ENCODE results near the gene DDX43.
A peak's percentile ranks its signal among the peaks of the same experiment; 100 is the strongest.

DNA sequence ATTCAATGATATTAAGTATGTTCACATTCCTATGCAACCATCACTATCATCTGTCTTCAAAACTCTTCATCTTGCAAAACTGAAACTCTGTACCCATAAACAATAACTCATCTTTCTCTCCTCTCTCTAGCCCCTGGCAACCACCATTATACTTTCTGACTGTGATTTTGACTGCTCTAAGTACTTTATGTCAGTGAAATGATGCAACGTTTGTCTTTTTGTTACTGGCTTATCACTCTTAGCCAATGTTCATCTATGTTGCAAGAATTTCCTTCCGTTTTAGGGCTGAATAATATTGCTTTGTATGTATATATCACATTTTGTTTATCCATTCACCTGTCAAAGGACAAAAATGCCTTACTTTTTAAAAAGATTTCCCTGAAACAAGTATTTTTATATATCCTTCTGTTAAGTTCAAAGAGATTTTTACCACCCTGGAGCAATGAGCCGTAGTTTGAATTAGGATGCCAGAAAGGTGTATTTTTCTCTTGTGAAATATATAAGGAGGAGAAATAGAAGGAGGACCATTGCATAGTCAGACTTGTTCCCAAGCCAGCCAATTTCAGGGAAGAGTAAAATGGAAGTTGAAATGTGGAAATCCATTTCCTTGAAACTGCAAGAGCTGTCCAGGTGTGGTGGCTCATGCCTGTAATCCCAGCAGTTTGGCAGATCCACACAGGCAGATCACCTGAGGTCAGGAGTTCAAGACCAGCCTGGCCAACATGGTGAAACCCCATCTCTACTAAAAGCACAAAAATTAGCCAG lies 61.4 kb downstream of the DDX43 start:
- TF ChIP-seq, protein P1, sequence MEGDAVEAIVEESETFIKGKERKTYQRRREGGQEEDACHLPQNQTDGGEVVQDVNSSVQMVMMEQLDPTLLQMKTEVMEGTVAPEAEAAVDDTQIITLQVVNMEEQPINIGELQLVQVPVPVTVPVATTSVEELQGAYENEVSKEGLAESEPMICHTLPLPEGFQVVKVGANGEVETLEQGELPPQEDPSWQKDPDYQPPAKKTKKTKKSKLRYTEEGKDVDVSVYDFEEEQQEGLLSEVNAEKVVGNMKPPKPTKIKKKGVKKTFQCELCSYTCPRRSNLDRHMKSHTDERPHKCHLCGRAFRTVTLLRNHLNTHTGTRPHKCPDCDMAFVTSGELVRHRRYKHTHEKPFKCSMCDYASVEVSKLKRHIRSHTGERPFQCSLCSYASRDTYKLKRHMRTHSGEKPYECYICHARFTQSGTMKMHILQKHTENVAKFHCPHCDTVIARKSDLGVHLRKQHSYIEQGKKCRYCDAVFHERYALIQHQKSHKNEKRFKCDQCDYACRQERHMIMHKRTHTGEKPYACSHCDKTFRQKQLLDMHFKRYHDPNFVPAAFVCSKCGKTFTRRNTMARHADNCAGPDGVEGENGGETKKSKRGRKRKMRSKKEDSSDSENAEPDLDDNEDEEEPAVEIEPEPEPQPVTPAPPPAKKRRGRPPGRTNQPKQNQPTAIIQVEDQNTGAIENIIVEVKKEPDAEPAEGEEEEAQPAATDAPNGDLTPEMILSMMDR (IDR thresholded peaks at IDR 0.05; ENCODE audit: low read depth, low read length, missing input control): no peak
- no peak for TF ChIP-seq RAD21 (IDR thresholded peaks at IDR 0.05)
- TF ChIP-seq, protein P2, sequence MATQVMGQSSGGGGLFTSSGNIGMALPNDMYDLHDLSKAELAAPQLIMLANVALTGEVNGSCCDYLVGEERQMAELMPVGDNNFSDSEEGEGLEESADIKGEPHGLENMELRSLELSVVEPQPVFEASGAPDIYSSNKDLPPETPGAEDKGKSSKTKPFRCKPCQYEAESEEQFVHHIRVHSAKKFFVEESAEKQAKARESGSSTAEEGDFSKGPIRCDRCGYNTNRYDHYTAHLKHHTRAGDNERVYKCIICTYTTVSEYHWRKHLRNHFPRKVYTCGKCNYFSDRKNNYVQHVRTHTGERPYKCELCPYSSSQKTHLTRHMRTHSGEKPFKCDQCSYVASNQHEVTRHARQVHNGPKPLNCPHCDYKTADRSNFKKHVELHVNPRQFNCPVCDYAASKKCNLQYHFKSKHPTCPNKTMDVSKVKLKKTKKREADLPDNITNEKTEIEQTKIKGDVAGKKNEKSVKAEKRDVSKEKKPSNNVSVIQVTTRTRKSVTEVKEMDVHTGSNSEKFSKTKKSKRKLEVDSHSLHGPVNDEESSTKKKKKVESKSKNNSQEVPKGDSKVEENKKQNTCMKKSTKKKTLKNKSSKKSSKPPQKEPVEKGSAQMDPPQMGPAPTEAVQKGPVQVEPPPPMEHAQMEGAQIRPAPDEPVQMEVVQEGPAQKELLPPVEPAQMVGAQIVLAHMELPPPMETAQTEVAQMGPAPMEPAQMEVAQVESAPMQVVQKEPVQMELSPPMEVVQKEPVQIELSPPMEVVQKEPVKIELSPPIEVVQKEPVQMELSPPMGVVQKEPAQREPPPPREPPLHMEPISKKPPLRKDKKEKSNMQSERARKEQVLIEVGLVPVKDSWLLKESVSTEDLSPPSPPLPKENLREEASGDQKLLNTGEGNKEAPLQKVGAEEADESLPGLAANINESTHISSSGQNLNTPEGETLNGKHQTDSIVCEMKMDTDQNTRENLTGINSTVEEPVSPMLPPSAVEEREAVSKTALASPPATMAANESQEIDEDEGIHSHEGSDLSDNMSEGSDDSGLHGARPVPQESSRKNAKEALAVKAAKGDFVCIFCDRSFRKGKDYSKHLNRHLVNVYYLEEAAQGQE (IDR thresholded peaks at IDR 0.05): no peak
- peak; percentile 62 for TF ChIP-seq YY1 (IDR thresholded peaks at IDR 0.05)
- TF ChIP-seq TAF1 (conservative IDR thresholded peaks at IDR 0.05): no peak
- TF ChIP-seq GABPA (IDR thresholded peaks at IDR 0.05 in 1 of 2, conservative IDR thresholded peaks at IDR 0.05 in 1 of 2): no peak
- no peak for TF ChIP-seq FOXA1 (IDR thresholded peaks at IDR 0.05)

All from liver (tissue), 3 donors.